Colon (tissue), 2 donors: Measurements from ENCODE around the gene SKA2.
"Not testable (repeated sequence)": the region's sequence is repeated elsewhere in the genome, so short reads cannot be mapped to it uniquely, and the experiment has no call there.

Experiments
- FAIRE-seq: peaks from 2 replicates; lab custom pipeline; 2012; peaks lifted over from hg19 to GRCh38; lab: Jason Lieb, UNC
- donor health status: control.
- donor health status: control.

SKA2 gene

DNA sequence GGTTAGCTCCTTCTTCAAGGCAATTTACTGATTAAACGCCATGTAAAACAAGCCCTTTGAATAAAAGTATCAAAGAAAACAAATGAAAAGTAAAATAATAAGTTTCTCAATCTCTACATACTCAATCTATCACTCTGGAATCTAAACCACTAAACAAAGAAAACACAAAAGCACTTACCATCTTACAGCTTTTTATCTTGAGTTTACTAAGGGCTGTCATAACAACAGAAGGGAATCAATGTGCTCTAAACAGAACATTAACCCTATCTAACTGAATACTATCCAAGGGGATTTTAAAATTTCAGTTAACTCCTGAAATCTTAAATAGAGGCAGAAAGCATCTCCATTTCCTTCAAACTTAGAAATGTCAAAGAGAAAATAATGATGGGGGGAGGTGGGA lies 3.4 kb downstream of the SKA2 start:
- no peak for FAIRE-seq

DNA sequence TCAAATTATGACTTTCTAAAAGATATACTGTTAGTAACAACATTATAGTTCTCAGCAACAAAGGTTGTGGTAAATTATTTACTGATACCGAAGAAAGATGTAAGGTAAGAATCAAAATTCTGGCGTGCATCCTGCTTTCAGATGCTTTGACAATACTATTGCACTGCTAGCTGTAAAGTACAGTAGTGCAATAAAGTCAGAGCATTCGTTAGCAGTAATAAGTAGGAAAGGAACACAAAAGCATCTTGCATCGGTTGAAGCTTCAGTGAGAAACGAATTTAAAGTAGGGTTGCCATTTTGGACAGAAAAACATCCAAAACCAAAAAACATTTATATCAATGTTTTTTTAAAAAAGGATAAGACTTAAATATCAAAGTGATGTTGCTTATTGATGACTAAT lies 4.0 kb downstream of the SKA2 start:
- FAIRE-seq = no peak

DNA sequence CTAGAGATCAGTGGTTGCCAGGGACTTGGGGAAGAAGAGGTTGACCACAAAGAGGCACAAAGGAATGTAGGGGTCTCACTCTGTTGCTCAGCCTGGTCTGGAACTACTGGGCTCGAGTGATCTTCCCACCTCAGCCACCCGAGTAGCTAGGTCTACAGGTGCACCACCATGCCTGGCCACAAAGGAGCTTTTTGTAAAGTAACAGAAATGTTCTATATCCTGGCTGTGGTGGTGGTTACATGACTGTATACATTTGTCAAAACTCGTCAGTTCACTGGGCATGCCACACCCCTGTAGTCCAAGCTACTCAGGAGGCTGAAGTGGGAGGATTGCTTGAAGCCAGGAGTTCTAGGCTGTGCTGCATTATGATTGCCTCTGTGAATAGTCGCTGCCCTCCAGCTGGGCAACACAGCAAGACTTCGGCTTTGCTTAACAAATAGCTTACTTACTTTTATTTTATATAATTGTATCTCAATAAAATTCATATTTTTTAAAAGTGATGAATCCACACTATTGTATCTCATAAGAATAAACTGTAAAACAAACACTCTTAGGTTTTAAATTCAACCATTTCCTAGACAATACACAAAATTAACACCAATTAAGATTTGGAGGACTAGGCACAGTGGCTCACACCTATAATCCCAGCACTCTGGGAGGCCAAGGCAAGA lies 5.0 kb downstream of the SKA2 start:
- FAIRE-seq = no peak

DNA sequence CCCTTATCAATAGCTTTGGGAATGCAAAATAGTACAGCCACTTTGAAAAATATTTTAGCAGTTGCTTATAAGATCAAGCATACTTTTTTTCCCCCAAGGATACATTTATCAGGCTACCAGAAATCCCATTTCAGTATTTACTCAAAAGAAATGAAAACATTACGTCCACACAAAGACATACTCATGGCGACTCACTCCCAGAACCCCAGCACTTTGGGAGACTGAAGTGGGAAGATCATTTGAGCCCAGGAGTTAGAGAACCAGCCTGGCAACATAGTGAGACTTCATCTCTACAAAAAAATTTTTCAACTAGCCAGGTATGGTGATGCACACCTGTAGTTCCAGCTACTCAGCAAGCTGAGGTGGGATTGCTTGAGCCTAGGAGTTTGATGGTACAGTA lies 5.9 kb downstream of the SKA2 start:
- no peak for FAIRE-seq

DNA sequence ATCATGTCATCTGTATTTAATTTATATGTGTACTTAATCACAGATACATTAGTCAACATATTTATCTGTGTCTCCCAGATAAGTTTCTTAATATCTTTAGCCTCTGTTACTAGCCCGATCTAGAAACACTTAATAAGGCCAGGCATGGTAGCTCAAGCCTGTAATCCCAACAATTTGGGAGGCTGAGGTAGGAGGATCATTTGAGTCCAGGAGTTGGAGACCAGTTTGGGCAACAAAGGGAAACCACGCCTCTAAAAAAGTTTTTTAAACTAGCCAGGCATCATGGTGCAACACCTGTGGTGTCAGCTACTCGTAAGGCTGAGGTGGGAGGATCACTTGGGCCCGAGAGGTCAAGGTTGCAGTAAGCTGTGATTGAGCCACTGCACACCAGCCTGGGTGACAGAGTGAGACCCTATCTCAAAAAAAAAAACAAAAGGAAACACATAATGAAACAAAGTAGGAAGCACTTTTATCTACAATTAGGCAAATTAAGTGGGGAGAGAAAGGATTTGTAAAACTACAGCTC lies 9.4 kb downstream of the SKA2 start:
- FAIRE-seq = no peak

DNA sequence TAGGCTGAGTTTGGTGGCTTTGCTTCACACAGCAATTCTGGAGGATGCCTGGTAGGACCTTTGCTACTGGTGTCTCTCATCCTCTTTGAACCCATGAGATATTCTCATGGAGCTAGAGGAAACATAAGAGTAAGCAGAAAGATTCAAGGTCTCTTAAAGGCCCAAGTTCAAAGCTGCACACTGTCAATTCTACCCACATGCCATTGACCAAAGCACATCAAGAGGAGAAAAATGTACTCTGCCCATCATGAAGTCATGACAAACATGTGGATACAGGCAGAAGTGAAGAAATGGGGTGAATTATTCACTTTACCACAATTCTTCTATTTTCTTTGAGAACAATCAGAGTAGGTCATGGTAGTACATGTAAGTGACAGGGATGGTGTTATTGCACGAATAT lies 13.1 kb downstream of the SKA2 start:
- no peak for FAIRE-seq

DNA sequence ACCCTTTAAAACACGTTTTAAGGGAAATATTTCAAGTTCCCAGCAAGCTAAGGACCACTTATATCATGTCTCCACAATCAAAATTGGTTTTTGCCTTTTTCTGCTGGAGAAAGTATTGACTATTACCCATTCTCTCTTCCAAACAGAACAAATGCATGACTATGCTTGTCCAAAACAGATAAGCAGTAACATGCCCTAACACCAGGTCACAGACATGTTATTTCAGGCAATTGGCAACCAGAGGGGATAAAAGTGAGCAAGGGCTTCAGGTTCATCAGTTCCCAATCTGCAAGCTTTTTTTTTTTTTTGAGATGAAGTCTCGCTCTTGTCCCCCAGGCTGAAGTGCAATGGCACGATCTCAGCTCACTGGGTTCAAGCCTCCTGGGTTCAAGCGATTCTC lies 15.0 kb downstream of the SKA2 start:
- no peak for FAIRE-seq

DNA sequence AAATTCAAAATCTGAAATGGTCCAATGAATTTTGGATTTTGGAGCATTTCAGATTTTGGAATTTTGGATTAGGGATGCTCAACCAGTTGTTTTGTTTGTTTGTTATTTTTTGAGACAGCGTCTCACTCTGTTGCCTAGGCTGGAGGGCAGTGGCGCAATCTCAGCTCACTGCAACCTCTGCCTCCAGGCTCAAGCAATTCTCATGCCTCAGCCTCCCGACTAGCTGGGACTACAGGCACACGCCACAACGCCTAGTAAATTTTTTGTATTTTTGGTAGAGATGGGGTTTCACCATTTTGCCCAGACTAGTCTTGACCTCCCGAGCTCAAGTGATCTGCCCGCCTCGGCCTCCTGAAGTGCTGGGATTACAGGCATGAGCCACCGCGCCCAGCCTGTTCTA lies 16.6 kb downstream of the SKA2 start:
- not testable (repeated sequence) for FAIRE-seq

DNA sequence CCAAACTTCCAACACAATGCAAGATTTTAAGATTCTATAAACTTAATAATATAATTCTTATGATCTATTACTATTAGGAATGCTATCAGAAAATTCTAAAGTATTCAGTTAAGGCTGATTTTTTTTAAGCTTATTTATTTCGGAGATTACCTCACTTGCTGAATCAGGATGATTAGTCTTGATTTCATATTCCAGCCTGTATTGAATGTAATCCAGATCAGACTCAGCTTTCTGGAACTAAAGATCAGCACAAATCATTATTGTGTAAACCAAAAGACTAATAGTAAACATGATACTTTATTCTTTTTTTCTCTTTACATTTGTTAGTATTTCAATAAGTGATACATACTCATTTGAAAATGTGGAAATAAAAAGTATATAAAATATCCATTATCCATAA lies 23.9 kb downstream of the SKA2 start:
- FAIRE-seq = no peak

DNA sequence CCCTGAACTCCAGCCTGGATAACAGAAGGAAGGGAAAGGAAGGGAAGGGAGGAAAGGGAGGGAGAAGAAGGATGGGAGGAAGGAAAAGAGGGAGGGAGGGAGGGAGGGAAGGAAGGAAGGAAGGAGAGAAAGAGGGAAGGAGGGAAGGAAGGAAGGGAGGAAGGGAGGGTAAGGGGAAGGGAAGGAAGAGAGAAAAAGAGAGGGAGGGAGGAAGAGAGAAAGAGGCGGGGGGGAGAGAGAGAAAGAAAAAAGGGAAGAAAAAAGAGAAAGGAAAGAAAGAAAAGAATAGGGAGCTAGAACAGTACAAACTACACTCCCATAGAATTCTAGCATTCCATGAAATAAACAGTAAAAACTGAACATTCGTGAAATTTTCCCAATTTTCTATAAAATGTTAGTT lies 25.2 kb downstream of the SKA2 start:
- FAIRE-seq = no peak

DNA sequence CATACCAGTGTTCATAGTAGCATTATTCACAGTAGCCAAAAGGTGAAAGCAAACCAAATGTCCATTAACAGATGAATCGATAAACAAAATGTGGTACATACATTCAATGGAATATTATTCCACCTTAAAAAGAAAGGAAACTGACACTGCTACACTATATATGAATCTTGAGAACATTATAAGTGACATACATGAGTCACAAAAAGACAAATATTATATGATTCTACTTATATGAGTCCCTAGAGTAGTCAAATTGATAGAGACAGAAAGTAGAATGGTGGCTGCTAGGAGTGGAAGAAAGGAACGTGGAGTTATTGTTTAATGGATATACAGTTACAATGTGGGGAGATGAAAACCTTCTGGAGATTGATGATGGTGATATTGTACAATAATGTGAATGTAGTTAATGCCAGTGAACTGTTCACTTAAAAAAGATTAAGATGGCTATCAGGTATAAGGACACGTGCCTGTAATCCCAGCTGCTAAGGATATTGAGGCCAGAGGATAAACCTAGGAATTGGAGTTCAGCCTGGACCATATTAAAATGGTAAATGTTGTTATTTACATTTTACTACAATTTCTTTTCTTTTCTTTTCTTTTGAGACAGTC lies 28.1 kb downstream of the SKA2 start:
- FAIRE-seq = no peak

DNA sequence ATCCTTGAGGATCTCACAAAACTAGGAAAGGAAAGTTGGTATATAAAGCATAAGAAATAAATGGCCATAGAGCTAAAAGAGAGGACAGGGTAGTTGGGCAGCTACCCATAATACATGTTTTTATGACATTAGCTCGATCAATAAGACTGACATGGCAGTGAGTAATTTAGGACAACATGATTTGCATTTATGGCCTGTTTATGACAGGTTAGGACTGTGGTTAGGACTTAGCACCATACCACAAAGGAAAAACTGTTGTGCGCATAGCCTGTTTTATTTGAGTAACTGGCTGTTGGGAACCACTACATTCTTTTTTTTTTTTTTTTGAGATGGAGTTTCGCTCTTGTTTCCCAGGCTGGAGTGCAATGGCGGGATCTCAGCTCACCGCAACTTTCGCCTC lies 30.3 kb downstream of the SKA2 start:
- no peak for FAIRE-seq

DNA sequence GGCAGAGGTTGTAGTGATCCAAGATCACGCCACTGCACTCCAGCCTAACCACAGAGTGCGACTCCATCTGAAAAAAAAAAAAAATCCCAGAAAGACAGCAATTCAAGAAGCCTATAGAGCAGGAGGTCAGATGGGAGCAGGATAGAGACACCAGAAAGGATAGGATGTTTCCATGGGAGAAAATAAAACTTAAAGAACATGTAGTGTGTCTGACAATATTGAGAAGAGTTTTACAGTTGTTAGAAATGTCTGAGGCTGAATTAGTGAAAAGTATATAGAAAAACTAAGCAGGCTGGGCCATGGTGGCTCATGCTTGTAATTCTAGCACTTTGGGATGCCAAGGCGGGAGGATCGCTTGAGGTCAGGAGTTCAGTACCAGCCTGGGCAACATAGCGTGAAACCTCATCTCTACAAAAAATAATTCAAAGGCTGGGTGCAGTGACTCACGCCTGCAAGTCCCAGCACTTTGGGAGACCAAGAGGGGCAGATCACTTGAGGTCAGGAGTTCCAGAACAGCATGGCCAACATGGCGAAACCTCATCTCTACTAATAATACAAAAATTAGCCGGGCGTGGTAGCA lies 33.0 kb downstream of the SKA2 start:
- no peak for FAIRE-seq

DNA sequence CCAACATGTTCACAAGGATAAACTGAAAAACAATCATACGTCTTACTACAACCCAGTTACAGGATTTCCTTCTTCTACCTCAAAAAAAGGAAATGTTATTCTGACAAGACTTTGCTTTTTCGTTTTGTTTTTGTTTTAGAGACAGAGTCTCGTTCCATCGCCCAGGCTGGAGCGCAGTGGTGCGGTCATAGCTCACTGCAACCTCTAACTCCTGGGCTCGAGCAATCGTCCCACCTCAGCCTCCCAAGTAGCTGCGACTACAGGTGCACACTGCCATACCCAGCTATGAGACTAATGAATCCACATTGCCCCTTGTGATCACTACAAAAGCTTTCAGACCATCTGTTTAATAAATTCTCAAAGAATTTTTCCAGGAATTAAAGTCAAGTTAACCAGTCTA lies 39.5 kb downstream of the SKA2 start:
- no peak for FAIRE-seq

DNA sequence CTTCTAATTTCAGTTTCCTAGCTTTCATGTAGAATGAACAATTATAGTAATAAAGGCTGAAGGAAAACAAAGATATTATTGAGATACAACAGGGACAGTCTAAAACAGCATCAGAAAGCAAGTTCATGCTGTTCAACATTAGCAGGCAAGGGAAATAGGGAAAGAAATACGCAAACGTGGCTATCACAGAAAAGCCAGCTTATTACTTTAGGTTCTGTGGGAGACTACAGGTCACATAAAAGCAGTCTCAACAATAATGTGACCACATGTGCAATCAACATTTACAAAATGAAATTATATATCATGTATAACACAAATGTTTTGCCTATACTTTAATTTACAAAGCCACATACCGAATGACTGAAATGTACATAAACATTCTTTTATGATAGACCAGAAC lies 43.4 kb downstream of the SKA2 start:
- FAIRE-seq = no peak

DNA sequence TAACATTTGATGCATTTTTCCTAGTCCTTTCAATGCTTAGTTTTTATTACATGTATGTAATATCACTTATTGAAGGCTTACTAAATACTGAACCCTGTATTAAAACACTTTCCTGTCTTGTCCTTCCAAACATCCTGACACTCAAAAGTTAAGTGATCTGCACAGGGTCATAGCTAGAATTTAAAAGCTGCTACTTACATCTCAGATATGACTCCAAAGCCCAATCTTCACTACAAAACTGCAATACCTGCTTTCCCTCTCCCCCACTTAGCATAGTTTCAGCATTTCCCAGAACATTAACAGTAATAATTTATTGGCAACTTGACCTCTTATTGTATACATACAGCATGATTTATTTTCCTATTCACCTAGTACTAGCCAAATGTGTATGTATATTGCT lies 44.0 kb downstream of the SKA2 start:
- no peak for FAIRE-seq

DNA sequence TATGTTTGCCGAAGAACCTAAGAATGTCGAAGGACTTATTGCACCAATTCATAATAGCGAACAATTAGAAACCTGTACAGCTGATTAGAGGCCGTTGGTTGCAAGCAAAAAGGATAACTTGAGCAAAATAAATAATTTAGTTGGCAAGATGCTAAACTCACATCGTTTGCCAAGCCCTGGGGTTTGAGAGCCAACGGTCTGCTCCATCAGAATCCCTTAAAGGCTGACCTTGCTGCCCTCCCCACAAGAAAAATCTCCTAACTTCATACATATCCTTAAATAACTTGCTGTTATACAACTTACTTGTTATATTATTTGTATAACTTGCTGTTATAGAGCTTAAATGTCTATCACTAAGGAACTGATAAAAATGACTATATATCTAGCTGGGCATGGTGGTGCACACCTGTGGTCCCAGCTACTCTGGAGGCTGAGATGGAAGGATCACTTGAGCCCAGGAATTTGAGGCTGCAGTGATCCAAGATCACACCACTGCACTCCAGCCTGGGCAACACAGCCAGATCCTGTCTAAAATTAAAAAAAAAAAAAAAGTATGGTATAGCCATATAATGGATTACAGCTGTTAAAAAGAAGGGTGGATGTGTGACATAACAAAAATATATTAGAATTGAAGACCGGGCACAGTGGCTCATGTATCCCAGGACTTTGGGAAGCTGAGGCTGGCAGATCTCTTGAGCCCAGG lies 46.4 kb downstream of the SKA2 start:
- FAIRE-seq = no peak

DNA sequence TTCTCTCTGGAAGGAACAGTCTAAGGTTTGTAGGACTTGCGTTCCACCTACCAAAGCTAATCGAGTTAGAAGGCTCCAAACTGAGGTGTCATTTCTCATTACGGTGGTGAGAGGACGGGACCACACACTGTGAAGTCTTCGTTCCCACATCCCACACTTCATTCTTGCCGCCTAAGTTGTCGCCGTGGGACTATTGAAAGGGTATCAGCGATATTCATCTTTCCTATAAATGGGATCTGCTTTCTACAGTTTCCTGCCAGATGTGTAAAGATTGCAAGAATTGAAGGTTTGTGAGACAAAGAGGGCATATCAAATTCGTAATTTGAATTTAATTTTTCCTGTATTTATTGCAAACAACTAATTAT lies 47.7 kb downstream of the SKA2 start:
- no peak for FAIRE-seq

DNA sequence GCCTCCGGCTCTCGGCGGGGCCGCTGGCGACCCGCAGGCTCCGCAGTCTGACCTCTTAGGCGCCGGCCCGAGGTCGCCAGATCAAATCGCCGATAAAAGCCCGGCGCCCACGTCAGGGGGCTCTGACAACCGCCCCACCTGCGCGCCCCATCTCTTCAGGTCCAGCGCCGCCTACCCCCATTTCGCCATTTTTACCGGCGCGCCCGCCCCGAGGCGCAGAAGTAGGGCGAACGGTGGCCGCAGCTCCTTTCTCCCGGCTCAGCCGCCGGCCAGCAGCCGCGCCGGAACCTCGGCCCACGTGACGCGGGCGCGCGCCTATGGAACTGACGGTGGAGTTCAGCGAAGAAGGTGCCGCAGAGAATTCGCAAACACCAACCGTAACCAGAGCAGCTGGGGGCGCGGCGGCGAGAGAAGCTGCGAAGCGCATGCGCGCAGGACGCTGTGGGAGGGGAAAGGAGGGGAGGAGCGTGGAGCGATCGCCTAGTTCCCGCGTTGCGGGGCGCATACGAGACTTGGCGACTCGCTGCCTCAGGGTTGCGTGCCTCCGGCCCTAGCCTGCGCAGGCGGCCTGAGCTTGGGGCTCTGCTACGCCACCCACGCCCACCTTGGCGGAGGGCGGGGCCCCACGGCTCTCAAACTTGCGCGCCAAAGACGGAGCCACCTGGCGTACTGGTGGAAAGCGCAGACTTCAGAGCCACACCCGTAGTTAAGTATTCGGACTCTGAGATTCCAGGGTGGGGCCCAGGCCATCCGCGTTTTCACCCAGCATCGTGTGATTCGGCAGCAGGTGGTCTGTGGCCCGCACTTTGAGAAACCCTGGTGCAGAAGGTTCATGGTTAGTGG lies 48.3 kb downstream of the SKA2 start, which contains the start of gene TRIM37:
Gene TRIM37, minus strand, starts transcription at position 418 of the 843 bp plus-strand sequence. CDS start 419 bp downstream, outside the sequence.
- no peak for FAIRE-seq

DNA sequence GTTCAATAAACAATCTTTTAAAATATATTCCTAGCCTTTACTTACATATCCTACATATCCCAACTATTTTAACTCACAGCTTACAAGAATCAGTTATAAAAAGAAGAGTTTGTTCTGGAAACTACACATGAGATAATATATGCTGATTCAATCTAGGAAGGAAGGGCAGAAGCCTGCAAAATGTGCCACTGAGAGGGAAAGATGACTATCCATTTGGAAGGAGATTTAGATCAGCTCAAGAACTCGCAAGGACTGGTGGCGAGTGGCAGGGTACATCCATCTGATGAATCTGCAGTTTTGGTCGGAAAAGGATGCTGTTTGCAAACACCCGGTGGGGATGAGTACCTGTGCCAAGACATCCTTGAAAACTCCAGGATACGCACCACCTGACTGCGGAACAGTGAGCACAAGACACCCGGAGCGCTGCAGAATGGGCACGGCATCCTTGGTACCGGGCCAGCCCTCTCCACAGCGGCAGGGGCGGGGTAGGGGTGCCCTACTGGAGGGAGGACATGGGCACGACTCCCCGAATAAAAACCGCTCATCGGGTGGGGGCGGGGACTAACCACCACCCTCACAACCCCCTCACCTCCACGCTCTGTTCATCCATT lies 49.0 kb downstream of the SKA2 start:
- FAIRE-seq = no peak

DNA sequence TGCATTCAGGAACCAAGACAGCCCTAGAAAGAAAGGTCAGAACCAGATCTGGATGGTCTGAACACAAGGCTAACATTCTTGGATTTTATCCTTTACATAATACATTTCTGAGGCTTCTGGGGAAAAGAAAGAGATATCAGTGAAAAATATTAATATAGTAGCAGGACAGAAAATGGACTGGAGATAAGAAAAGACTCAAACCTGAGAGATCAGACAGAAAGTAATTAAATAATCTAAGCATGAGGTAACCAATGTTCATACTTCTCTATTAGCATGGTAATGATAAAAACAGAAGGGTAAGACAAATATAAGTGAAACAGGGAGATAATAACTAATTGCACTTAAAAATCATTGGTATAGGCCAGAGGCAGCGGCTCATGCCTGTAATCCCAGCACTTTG lies 53.8 kb downstream of the SKA2 start:
- FAIRE-seq = no peak

DNA sequence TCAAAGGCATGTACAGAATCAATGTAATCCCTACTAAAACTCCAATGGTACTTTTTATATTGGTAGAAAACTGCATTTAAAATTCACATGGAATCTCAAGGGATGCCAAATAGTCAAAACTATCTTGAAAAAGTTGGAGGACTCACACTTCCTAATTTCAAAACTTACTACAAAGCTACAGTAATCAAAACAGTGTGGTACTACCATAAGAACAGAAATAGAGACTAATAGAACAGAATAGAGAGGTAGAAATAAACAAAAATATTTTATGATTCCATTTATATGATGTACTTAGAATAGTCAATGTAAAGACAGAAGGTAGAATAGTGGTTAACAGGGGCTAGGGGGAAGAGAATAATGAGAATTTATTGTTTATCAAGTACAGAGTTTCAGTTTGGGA lies 57.1 kb downstream of the SKA2 start:
- no peak for FAIRE-seq
